CD4-positive, alpha-beta T cell treated with Interleukin-4 for 1 hour (primary cell): ENCODE results near the gene CIB2.

Source experiments
- DNase-seq, 2 donors: peaks; one replicate each; pipeline ENCODE4 v3.0.0-alpha.2; 2020 to 2022

CIB2 gene

GRCh38 chr15:78082743-78083110, 48.5 kb downstream of the CIB2 start:
- DNase-seq, result no peak

GRCh38 chr15:78082106-78082742, 49.0 kb downstream of the CIB2 start:
- DNase-seq, result peak in 1 of 2 donors; percentile 70

GRCh38 chr15:78080088-78080460, 51.2 kb downstream of the CIB2 start:
- DNase-seq, result no peak

- no peak for DNase-seq
Measured at GRCh38 chr15:78079298-78080087, 51.8 kb downstream of the CIB2 start.

GRCh38 chr15:78077871-78078210, 53.4 kb downstream of the CIB2 start:
- no peak for DNase-seq

- peak; percentile 48 to 70 for DNase-seq
Measured at GRCh38 chr15:78077053-78077870, 54.0 kb downstream of the CIB2 start, which contains the start of gene TBC1D2B. Gene TBC1D2B, minus strand, starts transcription at chr15:78077711. Its CDS starts 59 bp downstream, at chr15:78077652.

- no peak for DNase-seq
Measured at GRCh38 chr15:78076231-78077052, 54.8 kb downstream of the CIB2 start.

- no peak for DNase-seq
Measured at GRCh38 chr15:78075490-78076230, 55.6 kb downstream of the CIB2 start.

GRCh38 chr15:78073046-78073787, 58.0 kb downstream of the CIB2 start:
- no peak for DNase-seq

- peak in 1 of 2 donors; percentile 25 for DNase-seq
Measured at GRCh38 chr15:78072080-78072892, 59.0 kb downstream of the CIB2 start.

GRCh38 chr15:78071383-78071782, 59.9 kb downstream of the CIB2 start:
- no peak for DNase-seq

GRCh38 chr15:78070049-78070700, 61.1 kb downstream of the CIB2 start:
- DNase-seq, result peak in 1 of 2 donors; percentile 42

GRCh38 chr15:78069462-78070029, 61.7 kb downstream of the CIB2 start:
- DNase-seq, result no peak

- peak; percentile 45 to 67 for DNase-seq
Measured at GRCh38 chr15:78069052-78069414, 62.2 kb downstream of the CIB2 start.

GRCh38 chr15:78067328-78068228, 63.7 kb downstream of the CIB2 start:
- no peak for DNase-seq

GRCh38 chr15:78065973-78066946, 65.0 kb downstream of the CIB2 start:
- DNase-seq, result no peak

- peak in 1 of 2 donors; percentile 45 for DNase-seq
Measured at GRCh38 chr15:78065284-78065872, 65.9 kb downstream of the CIB2 start.
